GM18870 (cell line): ENCODE results near the gene CALML5.

ENCODE experiments used
- ATAC-seq: cut with Tn5 transposase; IDR thresholded peaks from one replicate; pipeline ENCODE4 v1.9.1; 2021; ENCODE audit warnings: moderate library complexity; ENCODE audit not compliant: unreplicated experiment

Gene CALML5

GRCh38 chr10:5467634-5468255 lies 31.6 kb downstream of the CALML5 start:
- ATAC-seq, result no peak

- ATAC-seq, result no peak
These were observed 32.2 kb downstream of the CALML5 start for GRCh38 chr10:5467207-5467535.

GRCh38 chr10:5466451-5467206 lies 32.7 kb downstream of the CALML5 start:
- no peak for ATAC-seq

GRCh38 chr10:5465976-5466450 lies 33.4 kb downstream of the CALML5 start:
- ATAC-seq, result no peak

GRCh38 chr10:5464546-5464945 lies 34.8 kb downstream of the CALML5 start:
- ATAC-seq, result no peak

- ATAC-seq, result no peak
These were observed 36.5 kb downstream of the CALML5 start for GRCh38 chr10:5462841-5463293.

GRCh38 chr10:5461914-5462840 lies 37.2 kb downstream of the CALML5 start:
- ATAC-seq, result no peak

- no peak for ATAC-seq
These were observed 38.2 kb downstream of the CALML5 start for GRCh38 chr10:5461203-5461588.

- no peak for ATAC-seq
These were observed 38.7 kb downstream of the CALML5 start for GRCh38 chr10:5460468-5461202.

GRCh38 chr10:5458949-5459747 lies 40.2 kb downstream of the CALML5 start:
- ATAC-seq, result no peak

GRCh38 chr10:5458425-5458824 lies 40.9 kb downstream of the CALML5 start:
- ATAC-seq, result no peak

- no peak for ATAC-seq
These were observed 41.6 kb downstream of the CALML5 start for GRCh38 chr10:5457741-5458140.

GRCh38 chr10:5456563-5456962 lies 42.8 kb downstream of the CALML5 start:
- no peak for ATAC-seq

GRCh38 chr10:5453749-5454489 lies 45.5 kb downstream of the CALML5 start:
- no peak for ATAC-seq

- ATAC-seq, result no peak
These were observed 48.6 kb downstream of the CALML5 start for GRCh38 chr10:5450605-5451384.

- no peak for ATAC-seq
These were observed 49.5 kb downstream of the CALML5 start for GRCh38 chr10:5449823-5450222.

- no peak for ATAC-seq
These were observed 50.1 kb downstream of the CALML5 start for GRCh38 chr10:5449227-5449626.
